Measurements from ENCODE around the gene POLK. TPM values are rescaled to one million over a fixed set of nuclear protein-coding genes. Genes with fewer than 3 reads are reported as not detected.
"Not testable (repeated sequence)": the region's sequence is repeated elsewhere in the genome, so short reads cannot be mapped to it uniquely, and the experiment has no call there.

The POLK gene
- total and polyA plus RNA-seq, 8 donors, result 32.1 to 43.9 (median 34.1) TPM

DNA sequence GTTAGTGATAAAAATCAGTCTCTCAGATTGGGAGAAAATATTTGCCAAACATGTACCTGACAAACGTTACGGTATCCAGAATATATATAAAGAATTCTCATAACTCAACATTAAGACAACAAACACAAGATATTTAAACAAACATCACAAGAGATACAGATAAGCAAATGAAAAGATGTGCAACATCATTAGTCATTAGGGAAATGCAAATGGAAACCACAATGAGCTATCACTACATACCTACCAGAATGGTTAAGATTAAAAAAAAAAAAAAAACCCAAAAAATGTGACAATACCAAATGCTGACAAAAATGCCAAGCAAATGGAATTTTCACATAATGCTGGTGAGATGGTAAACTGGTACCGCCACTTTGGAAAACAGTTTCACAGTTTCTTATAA lies 15.7 kb upstream of the POLK start:
- Histone ChIP-seq H3K9me3 (no peaks in the 10 kb centered on the region), H3K4me1 (no peaks in the 10 kb centered on the region), H3K27ac (no peak overlapping the region), H3K4me3 (no peak overlapping the region), H3K27me3 (no peaks in the 10 kb centered on the region), H3K36me3 (peaks cover 0 to 33% of the 10 kb centered on the region in 2 donors)
- TF ChIP-seq, protein P1, sequence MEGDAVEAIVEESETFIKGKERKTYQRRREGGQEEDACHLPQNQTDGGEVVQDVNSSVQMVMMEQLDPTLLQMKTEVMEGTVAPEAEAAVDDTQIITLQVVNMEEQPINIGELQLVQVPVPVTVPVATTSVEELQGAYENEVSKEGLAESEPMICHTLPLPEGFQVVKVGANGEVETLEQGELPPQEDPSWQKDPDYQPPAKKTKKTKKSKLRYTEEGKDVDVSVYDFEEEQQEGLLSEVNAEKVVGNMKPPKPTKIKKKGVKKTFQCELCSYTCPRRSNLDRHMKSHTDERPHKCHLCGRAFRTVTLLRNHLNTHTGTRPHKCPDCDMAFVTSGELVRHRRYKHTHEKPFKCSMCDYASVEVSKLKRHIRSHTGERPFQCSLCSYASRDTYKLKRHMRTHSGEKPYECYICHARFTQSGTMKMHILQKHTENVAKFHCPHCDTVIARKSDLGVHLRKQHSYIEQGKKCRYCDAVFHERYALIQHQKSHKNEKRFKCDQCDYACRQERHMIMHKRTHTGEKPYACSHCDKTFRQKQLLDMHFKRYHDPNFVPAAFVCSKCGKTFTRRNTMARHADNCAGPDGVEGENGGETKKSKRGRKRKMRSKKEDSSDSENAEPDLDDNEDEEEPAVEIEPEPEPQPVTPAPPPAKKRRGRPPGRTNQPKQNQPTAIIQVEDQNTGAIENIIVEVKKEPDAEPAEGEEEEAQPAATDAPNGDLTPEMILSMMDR (IDR thresholded peaks at IDR 0.05), result no peak
- intact Hi-C loops (cut with DNase I), result no loop called here
- DNase-seq (no peak), ATAC-seq (no peak)

DNA sequence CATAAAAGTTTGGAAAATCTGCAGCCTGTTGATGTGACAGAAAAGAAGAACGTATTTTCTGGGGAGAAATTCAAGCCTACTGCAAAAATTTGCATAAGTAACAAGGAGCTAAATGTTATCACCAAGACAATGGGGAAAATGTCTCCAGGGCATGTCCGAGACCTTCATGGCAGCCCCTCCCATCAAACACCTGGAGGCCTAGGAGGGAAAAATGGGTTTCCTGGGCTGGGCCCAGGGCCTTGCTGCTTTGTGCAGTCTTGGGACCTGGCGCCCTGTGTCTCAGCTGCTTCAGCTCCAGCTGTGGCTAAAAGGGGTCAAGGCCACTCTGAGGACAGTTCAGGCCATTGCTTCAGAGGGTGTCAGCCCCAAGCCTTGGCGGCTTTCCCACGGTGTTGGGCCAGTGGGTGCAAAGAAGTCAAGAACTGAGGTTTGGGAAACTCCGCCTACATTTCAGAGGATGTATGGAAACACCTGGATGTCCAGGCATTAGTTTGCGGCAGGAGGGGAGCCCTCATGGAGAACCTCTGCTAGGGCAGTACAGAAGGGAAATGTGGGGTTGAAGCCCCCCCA lies 13.4 kb upstream of the POLK start:
- H3K27me3 ChIP-seq, result no peaks in the 10 kb centered on the region
- no peak overlapping the region for H3K27ac ChIP-seq
- DNase-seq, result no peak
- no peak for ATAC-seq
- TF ChIP-seq, protein P1 (IDR thresholded peaks at IDR 0.05), result no peak
- H3K4me3 ChIP-seq, result no peak overlapping the region
- H3K36me3 ChIP-seq, result peaks cover 0 to 19% of the 10 kb centered on the region in 2 donors
- no peaks in the 10 kb centered on the region for H3K9me3 ChIP-seq
- intact Hi-C loops (cut with DNase I), result no loop called here
- H3K4me1 ChIP-seq, result peaks cover 0 to 3% of the 10 kb centered on the region in 2 donors

DNA sequence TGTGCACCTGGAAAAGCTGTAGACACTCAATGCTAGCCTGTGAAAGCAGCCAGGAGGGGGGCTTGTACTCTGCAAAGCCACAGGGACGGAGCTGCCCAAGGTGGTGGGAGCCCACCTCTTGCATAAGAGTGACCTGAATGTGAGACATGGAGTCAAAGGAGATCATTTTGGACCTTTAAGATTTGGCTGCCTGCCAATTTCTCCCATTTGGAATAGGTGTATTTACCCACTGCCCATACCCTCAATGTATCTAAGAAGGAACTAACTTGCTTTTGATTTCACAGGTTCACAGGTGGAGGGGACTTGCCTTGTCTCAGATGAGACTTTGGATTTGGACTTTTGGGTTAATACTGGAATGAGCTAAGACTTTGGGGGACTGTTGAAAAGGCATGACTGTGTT lies 12.8 kb upstream of the POLK start:
- ATAC-seq; H3K27ac ChIP-seq; H3K4me1 ChIP-seq; H3K27me3 ChIP-seq; H3K4me3 ChIP-seq; intact Hi-C loops (cut with DNase I); H3K9me3 ChIP-seq; DNase-seq: not testable (repeated sequence)
- peaks cover 0 to 19% of the 10 kb centered on the region in 2 donors for H3K36me3 ChIP-seq

DNA sequence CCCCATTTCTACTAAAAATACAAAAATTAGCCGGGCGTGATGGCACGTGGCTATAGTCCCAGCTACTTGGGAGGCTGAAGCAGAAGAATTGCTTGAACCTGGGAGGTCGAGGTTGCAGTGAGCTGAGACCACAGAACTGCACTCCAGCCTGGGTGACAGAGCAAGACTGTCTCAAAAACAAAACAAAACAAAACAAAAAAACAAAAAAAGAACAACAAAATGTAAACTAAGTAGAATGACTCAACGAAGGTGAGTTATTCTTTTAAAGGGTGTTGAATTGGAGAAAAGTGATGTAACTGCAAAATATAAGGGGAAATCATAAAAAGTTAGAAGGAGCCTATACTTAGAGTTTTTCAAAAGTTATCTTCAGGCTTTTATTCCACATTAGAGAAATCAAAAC lies 6.6 kb upstream of the POLK start:
- H3K27me3 ChIP-seq; H3K36me3 ChIP-seq; H3K4me3 ChIP-seq; ATAC-seq; H3K9me3 ChIP-seq; H3K27ac ChIP-seq; intact Hi-C loops (cut with DNase I); DNase-seq: not testable (repeated sequence)
- H3K4me1 ChIP-seq, result peaks cover 0 to 39% of the 10 kb centered on the region in 2 donors

DNA sequence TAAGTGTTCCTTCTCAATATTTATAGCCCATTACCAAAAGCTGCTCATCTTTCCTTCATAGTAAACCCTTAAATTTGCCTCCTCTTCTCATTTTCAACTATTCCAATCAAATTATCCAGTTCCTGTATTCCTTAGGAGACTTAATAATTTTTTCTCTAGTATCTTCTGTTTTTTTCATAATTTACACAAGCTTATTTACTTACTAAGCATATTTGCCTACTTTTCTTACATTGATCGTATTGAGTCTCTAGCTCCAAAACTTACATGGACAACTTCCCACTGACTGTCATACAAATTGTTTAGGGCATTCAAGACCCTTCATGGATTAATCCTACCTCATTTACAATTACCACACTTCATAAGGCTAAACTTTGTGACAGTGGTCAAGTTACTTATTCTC lies 3.9 kb upstream of the POLK start:
- no peak for DNase-seq
- H3K4me1 ChIP-seq, result peaks cover 5 to 43% of the 10 kb centered on the region in 2 donors
- intact Hi-C loops (cut with DNase I), result no loop called here
- no peak for ATAC-seq
- H3K4me3 ChIP-seq, result no peak overlapping the region
- no peaks in the 10 kb centered on the region for H3K9me3 ChIP-seq
- H3K27ac ChIP-seq, result no peak overlapping the region
- no peaks in the 10 kb centered on the region for H3K27me3 ChIP-seq
- peaks cover 0 to 8% of the 10 kb centered on the region in 2 donors for H3K36me3 ChIP-seq
- TF ChIP-seq, protein P1 (IDR thresholded peaks at IDR 0.05), result no peak

DNA sequence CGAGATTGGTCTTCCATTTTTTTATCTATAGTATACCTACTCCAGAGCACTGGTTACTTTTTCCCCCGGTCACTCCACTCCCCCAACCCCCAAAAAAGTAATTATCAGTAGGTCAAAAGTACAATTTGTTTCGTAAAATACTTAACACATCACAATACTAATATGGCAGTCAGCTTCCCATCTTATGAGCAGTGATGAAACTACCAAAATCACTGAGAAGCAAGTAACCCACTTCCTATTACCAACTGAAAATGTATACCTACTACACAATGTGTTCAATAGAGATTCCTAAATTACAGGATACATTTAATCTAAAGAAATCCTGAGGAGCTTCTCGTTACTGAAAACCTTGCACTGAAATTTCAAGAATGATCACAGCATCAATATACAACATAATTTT lies 2.1 kb upstream of the POLK start:
- no peak for DNase-seq
- Histone ChIP-seq H3K9me3 (no peaks in the 10 kb centered on the region), H3K27me3 (no peaks in the 10 kb centered on the region), H3K4me1 (peaks cover 5 to 59% of the 10 kb centered on the region in 2 donors), H3K4me3 (peak overlapping the region; percentile 73 to 75), H3K27ac (peak overlapping the region; percentile 89 to 96), H3K36me3 (peaks cover 0 to 7% of the 10 kb centered on the region in 2 donors)
- intact Hi-C loops (cut with DNase I), result no loop called here
- TF ChIP-seq, protein P1 (IDR thresholded peaks at IDR 0.05), result no peak
- ATAC-seq, result no peak

All from left lung (tissue), 10 donors.